ENCODE data around the gene AFF1.

- TF ChIP-seq CTCF (IDR thresholded peaks at IDR 0.05; ENCODE audit: insufficient read depth, low read length, poor library complexity, severe bottlenecking): no peak
- TF ChIP-seq EZH2phosphoT487 (conservative IDR thresholded peaks at IDR 0.05; ENCODE audit: low read length): no peak
These were observed 131.8 kb downstream of the AFF1 start for GRCh38 chr4:87066403-87067123.
